Heart left ventricle (tissue), 16 donors: Measurements from ENCODE around the gene LAGE3. TPM values are rescaled to one million over a fixed set of nuclear protein-coding genes. Genes with fewer than 3 reads are reported as not detected.

ENCODE experiments used
- ATAC-seq, 4 donors: fragments of 200-7000 bp; cut with Tn5 transposase; one replicate each; pipeline ENCODE4 v1.9.1; 2020 to 2022; ENCODE audit warnings: moderate library complexity in 4 of 4, mild to moderate bottlenecking in 3 of 4, moderate number of reproducible peaks in 1 of 4
- DNase-seq, 5 donors: peaks; one replicate each; pipeline ENCODE4 v3.0.0-alpha.2; 2020
- H3K27ac ChIP-seq, 12 donors: fragments of 200-600 bp; sonication (generic) in 4 of 12; one replicate each; pipeline versions ENCODE4 v1.5.0 to v1.8.0; 2016 to 2022; ENCODE audit warnings: mild to moderate bottlenecking in 2 of 12
- H3K27me3 ChIP-seq, 9 donors: fragments of 200-600 bp; sonication (generic) in 2 of 9; one replicate each; pipeline versions ENCODE4 v1.5.1 to v1.8.0; 2016 to 2022; ENCODE audit warnings: mild to moderate bottlenecking in 3 of 9
- H3K36me3 ChIP-seq, 9 donors: fragments of 200-600 bp; sonication (generic) in 2 of 9; one replicate each; pipeline versions ENCODE4 v1.5.0 to v1.8.0; 2018 to 2022; ENCODE audit warnings: mild to moderate bottlenecking in 2 of 9
- H3K4me1 ChIP-seq, 12 donors: fragments of 200-600 bp; sonication (generic) in 4 of 12; one replicate each; pipeline versions ENCODE4 v1.5.0 to v1.8.0; 2016 to 2022; ENCODE audit warnings: mild to moderate bottlenecking in 3 of 12
- H3K4me3 ChIP-seq, 12 donors: fragments of 200-600 bp; sonication (generic) in 4 of 12; one replicate each; pipeline versions ENCODE4 v1.5.0 to v1.8.0; 2017 to 2022; ENCODE audit warnings: mild to moderate bottlenecking in 9 of 12, moderate library complexity in 4 of 12
- H3K9me3 ChIP-seq, 12 donors: fragments of 200-600 bp; sonication (generic) in 4 of 12; one replicate each; pipeline versions ENCODE4 v1.5.0 to v1.8.0; 2016 to 2022; ENCODE audit warnings: mild to moderate bottlenecking in 1 of 12
- POLR2A ChIP-seq, 2 donors: fragments of 450-650 bp; IDR thresholded peaks; one replicate each; pipeline ENCODE4 v1.6.1; 2017; ENCODE audit warnings: antibody characterized with exemption in 2 of 2, mild to moderate bottlenecking in 2 of 2, moderate library complexity in 2 of 2
- WGBS, 4 donors: extraction: QIAGEN DNeasy Blood & Tissue Kit in 2 of 4; methylation state at CpG; one replicate each; pipeline versions ENCODE4 v1.1.5 to v1.1.7; 2013 to 2018; 5-methylcytosine and 5-hydroxymethylcytosine counted together
- intact Hi-C, 10 donors: fragments of 100-400 bp; cut with DNase I; formaldehyde crosslinking; loops; one replicate each; pipeline versions ENCODE4 v1.11.1 to v1.14.2; 2022
- polyA plus RNA-seq, 2 donors: library from polyadenylated mRNA; stranded (reverse); fragments of 200-250 nt; gene quantifications; one replicate each; pipeline ENCODE4 v1.2.3, GENCODE V29; 2013
- total RNA-seq, 9 donors: library from RNA; depleted of rRNA in 2 of 9; stranded (reverse); fragments of >200 nt in 2 of 9; fragmentation: NEBNext Ultra II Directional in 3 of 9; extraction: Animal tissue kit (Norgen Biotek cat#: 25700) in 3 of 9; gene quantifications; one replicate each; pipeline versions ENCODE4 v1.1.0 to v1.2.4, GENCODE V29; 2016 to 2023
- TF ChIP-seq, protein P1 (sequence below), 12 donors: fragments of 200-600 bp; sonication (generic) in 4 of 12; IDR thresholded peaks; one replicate each; pipeline versions ENCODE4 v1.5.0 to v1.8.0; 2018 to 2022; ENCODE audit warnings: antibody characterized with exemption in 12 of 12, mild to moderate bottlenecking in 5 of 12
- donor health status: ischemic (EF 13 %, LVEDD 7.1; RV severe dilation, severe dysfunction).
- donor health status: healthy with polysubstance abuse.
- donor health status: DM: no; HTN: yes; CAD: no.
- donor health status: DM: no; HTN: no; CAD: no.
- donor health status: ischemic (EF 25% LVEDD 6.9; RV normal size, moderate dysfunction).
- donor health status: ischemic (EF 25% LVEDD 5.7; RV mildly dilated, moderate dysfunction).
- donor health status: healthy.
- donor health status: DM: yes; HTN: yes; CAD: no.
- donor health status: ischemic (EF 35%, LVEDD 5.7; RV mildly dilated, moderate dysfunction).
- donor health status: nonischemic (EF 11% LVEDD 7.7; RV severe dilation, severe dysfunction).
- donor health status: DM: yes; HTN: yes; CAD: no.
- donor health status: PGD.
- donor health status: ischemic (EF 29% LVEDD 5.4; RV normal size, mild dysfunction).
- donor health status: nonischemic (EF 23%, LVEDD 6.1; RV moderate dilation, normal function).

LAGE3 gene
- total and polyA plus RNA-seq, 11 donors: 15.1 to 26.8 (median 18.9) TPM

GRCh38 chrX:154519389-154519788, 40.3 kb upstream of the LAGE3 start:
- DNase-seq (no peak), ATAC-seq (no peak)
- peaks cover 0 to 5% (median 0%) of the 10 kb centered on the region in 9 donors for H3K27me3 ChIP-seq
- H3K9me3 ChIP-seq: no peaks in the 10 kb centered on the region
- TF ChIP-seq, protein P1, sequence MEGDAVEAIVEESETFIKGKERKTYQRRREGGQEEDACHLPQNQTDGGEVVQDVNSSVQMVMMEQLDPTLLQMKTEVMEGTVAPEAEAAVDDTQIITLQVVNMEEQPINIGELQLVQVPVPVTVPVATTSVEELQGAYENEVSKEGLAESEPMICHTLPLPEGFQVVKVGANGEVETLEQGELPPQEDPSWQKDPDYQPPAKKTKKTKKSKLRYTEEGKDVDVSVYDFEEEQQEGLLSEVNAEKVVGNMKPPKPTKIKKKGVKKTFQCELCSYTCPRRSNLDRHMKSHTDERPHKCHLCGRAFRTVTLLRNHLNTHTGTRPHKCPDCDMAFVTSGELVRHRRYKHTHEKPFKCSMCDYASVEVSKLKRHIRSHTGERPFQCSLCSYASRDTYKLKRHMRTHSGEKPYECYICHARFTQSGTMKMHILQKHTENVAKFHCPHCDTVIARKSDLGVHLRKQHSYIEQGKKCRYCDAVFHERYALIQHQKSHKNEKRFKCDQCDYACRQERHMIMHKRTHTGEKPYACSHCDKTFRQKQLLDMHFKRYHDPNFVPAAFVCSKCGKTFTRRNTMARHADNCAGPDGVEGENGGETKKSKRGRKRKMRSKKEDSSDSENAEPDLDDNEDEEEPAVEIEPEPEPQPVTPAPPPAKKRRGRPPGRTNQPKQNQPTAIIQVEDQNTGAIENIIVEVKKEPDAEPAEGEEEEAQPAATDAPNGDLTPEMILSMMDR (IDR thresholded peaks at IDR 0.05): no peak
- TF ChIP-seq POLR2A (IDR thresholded peaks at IDR 0.05): no peak
- no peaks in the 10 kb centered on the region for H3K36me3 ChIP-seq
- intact Hi-C loops: loop anchor here in 2 of 10 donors (5.0 kb wide), 3 partner anchors 42 to 122 kb away; partner anchors contain the start of genes GDI1 (in 1 of the 2), LAGE3 (in 1 of the 2) and RPL10 (in 1 of the 2)
- H3K27ac ChIP-seq: no peak overlapping the region
- peaks cover 0 to 24% (median 8%) of the 10 kb centered on the region in 12 donors for H3K4me1 ChIP-seq
- no peak overlapping the region for H3K4me3 ChIP-seq
- WGBS, 4 donors: 89 to 95% (median 90%) methylated on average over 8 of the region's 8 CpGs

DNA sequence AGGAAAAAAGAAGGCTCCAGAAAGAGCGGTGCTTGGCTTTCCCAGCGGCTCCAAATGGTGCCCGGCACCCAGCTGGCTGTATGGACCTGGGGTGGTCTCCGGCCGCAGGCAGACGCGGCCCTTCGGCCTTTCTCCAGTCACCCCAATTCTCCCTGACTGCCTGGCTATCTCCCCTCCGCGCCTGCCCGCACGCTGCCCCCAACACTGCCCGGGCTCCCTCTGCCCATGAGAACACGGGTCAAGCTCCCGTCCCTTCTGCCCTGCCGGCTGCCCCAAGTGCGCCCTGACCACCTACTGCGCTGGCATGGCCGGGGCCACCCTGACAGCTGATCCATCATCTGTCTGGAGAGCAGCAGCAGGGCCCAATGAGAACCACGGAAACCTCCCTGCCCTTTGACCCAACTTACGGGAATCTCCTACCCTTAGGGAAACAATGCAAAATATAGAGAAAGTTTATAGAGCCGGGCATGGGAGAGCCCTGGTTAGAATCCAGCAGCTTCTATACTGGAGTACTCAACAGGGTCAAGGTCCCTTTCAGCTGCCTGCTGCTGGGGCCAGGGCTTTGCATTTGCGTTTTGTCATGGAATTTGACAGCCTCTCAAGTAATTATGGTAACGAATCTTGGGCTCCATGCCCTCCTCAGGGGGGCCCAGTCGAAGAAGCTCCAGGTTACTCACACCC, 38.2 kb upstream of the LAGE3 start:
- WGBS, 4 donors: 40 to 59% (median 48%) methylated on average over 14 to 25 of the region's 25 CpGs
- intact Hi-C loops: loop anchor here in 2 of 10 donors (2.0 to 5.0 kb wide), 4 partner anchors 26 to 120 kb away; partner anchors contain the start of genes GDI1 (in 1 of the 2), LAGE3 (in 1 of the 2), RPL10 (in 1 of the 2) and SLC10A3 (in 1 of the 2)
- Histone ChIP-seq H3K27me3 (peaks cover 0 to 5% (median 0%) of the 10 kb centered on the region in 9 donors), H3K9me3 (no peaks in the 10 kb centered on the region), H3K4me1 (peaks cover 0 to 28% (median 8%) of the 10 kb centered on the region in 12 donors), H3K27ac (peak overlapping the region; percentile 85 to 98 (median 92)), H3K36me3 (no peaks in the 10 kb centered on the region), H3K4me3 (peak overlapping the region in 9 of 12 donors; percentile 45 to 97 (median 77))
- ATAC-seq (peak in 2 of 4 donors; percentile 0 to 1), DNase-seq (no peak)
- no peak for TF ChIP-seq POLR2A (IDR thresholded peaks at IDR 0.05)
- TF ChIP-seq, protein P1 (IDR thresholded peaks at IDR 0.05): no peak

- 3 to 38% (median 18%) methylated on average over 18 to 19 of the region's 19 CpGs for WGBS, 4 donors
- peak in 1 of 5 donors; percentile 57 for DNase-seq
- ATAC-seq: peak; percentile 46 to 68 (median 62)
- TF ChIP-seq, protein P1 (IDR thresholded peaks at IDR 0.05): no peak
- no peak for TF ChIP-seq POLR2A (IDR thresholded peaks at IDR 0.05)
- intact Hi-C loops: loop anchor here in 2 of 10 donors (1.0 to 5.0 kb wide), 5 partner anchors 26 to 119 kb away; partner anchors contain the start of genes SLC10A3 (in 2 of the 2), GDI1 (in 1 of the 2), LAGE3 (in 1 of the 2) and RPL10 (in 1 of the 2)
- Histone ChIP-seq H3K4me3 (peak overlapping the region in 10 of 12 donors; percentile 30 to 97 (median 76)), H3K36me3 (no peaks in the 10 kb centered on the region), H3K4me1 (peaks cover 0 to 28% (median 9%) of the 10 kb centered on the region in 12 donors), H3K27ac (peak overlapping the region; percentile 85 to 98 (median 92)), H3K27me3 (peaks cover 0 to 5% (median 0%) of the 10 kb centered on the region in 9 donors), H3K9me3 (no peaks in the 10 kb centered on the region)
Measured at GRCh38 chrX:154516656-154517100, 37.6 kb upstream of the LAGE3 start.
